SW480 (cell line): ENCODE data around the gene ALPI.
"Not testable (repeated sequence)": the region's sequence is repeated elsewhere in the genome, so short reads cannot be mapped to it uniquely, and the experiment has no call there.

Source experiments
- DNase-seq: peaks from one replicate; pipeline ENCODE4 v3.0.0-alpha.2; 2016; ENCODE audit warnings: low spot score

Gene ALPI

DNA sequence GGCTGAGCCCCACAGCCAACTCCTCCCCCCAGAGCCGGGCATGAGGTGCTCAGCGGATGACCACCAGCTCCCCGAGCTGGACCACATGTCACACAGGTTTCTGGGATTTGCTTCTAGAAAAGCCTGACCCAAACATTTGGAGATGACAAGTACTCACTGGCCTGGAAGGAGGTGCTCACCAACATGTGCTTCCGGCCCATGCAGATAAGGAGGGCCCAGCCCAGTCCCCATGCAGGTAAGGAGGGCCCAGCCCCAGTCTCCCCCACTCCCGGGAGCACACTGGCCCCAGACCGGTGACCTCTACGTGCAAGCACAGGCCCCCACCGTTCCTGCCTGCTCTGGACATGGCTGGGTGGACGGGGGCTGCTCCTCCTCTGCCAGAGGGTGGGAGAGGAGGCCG is 14.0 kb upstream of the ALPI start:
- not testable (repeated sequence) for DNase-seq

DNA sequence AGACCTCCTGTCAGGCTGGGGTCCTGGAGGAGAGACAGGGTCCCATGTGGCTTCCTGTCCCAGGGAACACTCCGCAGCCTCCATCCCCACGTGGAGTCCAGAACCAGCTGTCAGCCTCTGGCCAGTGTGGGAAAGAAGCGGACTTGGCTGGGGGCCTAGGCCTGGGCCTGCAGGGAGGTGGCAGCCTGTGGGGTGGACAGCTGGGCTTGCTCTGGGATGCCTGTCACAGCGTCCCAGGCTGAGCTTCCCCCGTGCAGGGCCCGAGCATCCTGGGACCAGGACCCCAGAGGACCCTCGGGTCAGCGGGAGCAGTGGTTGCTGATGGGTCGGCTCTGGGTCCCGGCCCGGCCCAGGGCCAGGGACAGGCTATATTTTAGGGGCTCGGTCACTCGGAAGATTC is 13.5 kb upstream of the ALPI start:
- DNase-seq = not testable (repeated sequence)

DNA sequence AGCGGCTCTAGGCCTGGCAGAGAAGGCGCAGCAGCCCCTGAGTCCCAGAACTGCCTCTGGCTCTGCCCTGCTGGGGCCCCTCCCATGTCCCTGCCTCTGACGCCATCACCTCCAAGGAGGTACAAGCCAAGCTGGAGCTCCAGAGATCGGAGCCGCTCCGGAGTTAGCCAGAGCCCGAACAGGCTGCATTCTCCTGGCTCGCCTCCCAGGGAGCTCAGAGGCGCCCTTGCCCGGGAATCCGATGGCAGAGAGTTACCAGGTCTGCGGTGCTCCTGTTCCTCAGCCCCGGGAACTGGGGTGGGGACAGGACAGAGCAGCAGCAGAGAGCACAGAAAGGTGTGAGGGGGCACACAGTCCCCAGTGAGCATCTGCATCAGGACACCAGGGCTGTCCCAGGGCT is 12.9 kb upstream of the ALPI start:
- DNase-seq = not testable (repeated sequence)

DNA sequence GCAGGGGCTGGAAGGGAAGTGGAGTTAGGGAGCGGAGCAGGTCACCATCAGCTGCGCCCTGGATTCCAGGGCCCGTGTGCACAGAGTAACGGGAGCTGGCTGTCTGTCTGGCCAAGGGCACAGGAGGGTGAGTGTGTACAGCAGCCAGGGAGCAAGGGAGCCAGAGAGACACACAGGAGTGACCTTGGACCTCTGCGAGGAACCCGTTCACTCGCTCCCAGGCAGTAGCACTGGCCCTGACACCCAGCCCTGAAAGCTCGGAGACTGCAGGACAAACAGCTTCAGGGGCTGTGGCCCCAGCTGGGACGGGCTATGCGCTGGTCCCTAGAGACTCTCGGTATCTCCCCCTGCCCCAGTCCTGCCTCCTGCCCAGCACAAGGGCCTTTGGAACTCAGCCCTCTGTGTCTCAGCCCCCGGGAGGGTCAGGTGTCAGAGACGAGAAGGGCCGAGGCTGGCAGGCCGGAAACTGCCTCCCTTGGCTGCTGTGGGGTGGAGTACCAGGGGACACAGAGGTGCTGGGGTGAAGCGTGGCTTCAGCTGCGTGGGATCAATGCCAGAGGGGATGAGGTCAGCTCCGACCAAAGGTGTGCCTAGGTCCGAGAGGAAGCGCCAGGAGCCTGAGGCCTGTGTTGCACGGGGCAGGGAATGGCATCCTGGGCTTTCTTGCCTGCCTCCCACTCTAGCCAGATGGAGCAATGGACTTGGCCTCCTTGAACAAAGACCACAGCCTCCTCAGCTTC is 12.1 kb upstream of the ALPI start:
- DNase-seq = not testable (repeated sequence)

DNA sequence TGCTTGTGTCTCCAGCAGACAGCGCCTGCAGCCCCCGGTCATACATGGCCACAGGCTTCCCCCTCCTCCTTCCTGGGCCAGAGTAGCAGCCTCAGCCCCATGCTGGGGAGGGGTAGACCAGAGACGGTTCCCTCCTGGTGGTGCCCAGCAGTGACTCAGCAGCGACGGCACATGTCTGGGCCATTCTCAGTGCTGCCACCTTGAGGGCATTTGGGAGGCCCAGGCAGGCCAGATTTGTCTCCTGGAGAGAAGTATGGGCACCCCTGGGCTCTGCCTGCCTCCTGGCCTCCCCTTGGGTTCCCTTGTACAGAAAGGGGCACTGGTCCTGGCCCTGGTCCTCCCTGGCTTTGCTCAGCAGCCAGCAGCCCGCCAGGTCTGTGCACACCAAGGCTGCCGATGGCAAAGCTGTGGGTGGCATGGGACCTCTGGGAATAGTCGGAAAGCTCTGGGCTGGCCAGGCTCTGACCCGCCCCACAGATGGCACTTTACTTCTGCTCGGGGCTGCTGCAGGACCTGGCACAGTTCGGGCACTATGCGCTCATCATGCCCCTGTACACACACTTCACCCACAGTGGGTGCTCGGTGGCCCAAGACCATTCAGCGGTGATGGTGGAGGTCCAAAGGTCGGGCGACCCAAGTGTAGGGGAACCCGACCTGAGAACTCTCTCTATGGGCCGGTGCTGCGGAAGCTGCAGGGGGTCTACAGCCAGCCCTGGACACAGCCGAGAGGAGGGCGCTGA is 11.4 kb upstream of the ALPI start:
- DNase-seq = peak; percentile 52

DNA sequence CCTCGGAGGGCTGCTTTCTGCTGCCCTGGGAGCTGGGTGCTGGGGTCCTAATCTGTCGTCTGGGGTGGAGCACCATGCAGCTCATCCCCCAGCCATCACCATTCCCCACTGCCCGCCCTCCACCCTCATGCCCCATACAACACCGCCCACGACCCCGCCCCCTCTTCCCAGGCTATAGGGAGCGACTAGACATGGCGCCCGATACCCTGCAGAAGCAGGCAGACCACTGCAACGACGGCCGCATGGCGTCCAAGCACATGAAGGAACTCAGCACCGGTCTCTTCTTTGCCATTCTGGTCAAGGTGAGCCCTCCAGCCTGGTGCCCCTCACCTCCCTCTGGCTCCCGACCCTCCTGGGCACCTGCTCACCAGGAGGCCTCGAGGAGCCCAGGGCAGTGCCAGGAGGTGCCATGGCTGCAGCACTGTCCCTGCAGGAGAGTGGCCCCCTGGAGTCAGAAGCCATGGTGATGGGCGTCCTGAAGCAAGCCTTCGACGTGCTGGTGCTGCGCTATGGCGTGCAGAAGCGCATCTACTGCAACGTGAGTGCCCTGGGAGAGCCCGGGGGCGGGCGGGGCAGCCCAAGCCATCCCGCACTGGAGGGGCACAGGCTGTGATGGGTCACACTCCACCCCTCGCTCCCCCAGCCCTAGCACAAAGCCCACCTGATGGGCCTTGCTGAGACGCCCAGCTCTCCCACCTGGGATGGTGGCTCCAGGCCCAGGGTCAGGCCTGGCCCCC is 10.6 kb upstream of the ALPI start:
- DNase-seq = not testable (repeated sequence)

DNA sequence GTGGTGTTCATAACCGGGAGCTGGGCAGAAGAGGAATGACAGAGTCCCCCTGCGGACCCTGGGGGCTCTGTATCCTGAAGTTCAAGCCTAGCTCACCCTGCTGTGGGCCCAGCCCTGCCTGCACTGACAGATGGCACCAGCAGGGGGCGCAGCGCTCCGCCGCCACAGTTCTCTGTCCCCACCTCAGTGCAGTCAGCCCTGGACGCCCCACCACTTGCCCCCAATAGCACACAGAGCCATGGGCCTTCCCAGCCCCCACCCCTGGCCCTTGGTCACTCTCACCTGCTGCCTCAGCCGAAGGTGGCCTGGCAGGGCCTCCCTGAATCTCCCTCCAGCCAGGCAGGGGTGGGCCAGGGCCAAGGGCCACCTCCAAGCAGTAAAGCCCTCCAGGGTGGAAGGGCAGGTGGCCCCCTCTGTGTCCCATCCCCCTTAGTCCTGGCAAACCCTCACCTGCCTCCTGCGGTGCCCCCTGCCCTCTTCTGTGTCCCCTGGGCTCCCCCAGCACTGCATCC is 9.6 kb upstream of the ALPI start:
- DNase-seq = not testable (repeated sequence)

DNA sequence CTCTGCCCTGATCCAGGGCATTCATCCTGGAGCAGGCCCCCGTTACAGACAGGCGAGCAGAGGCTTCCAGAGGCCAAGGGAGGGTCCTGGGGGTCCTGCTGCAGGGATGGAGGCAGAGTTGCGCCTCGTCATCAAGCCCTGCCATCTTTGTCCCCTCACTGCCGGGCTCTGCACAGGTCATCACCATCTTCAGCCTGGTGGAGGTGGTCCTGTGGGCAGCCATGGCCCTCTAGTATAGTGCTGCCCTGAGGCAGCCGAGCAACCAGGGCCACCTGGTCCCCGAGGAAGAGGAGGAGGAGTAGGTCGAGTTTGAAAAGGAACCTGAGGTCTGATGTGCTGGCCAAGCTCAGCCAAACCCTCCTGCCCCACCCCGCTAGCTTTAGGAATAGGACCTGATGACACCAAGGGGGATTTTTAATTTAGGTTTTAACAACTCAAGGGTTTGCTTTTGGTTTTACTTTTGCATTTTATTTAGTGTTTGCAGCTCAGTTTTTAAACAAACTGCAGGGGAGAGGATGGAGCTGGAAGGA is 8.8 kb upstream of the ALPI start:
- no peak for DNase-seq

DNA sequence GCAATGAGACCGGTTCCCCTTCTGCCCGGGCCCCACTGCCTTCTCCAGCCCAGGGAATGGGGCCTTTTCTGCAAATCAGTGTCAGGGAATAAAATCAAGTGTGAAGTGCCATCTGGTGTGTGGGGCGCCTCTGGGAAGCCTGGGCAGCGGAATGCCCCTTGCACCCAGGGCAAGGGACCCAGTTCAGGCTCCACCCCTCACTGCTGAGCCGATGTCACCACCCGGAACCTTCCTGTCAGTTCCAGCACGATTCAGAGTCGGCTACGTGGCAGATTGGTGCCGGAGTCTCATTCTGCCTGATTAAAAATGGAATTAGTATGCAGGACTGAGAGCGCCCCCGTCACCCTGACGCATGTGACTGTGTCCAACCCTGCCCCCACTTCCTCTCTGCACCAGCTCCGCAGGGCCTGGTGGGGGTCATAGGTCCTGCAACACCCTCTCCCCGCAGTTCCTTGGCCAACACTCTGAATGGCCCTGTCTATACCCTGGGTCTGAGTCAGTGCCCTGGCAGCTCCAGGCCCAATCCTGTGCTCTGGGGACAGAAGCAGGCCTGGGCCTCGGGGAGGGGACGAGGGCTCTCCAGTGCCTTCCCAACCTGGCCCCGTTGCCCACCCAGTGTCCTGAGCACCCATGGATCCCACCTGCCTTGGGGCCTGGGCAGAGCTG is 8.2 kb upstream of the ALPI start:
- DNase-seq = no peak

DNA sequence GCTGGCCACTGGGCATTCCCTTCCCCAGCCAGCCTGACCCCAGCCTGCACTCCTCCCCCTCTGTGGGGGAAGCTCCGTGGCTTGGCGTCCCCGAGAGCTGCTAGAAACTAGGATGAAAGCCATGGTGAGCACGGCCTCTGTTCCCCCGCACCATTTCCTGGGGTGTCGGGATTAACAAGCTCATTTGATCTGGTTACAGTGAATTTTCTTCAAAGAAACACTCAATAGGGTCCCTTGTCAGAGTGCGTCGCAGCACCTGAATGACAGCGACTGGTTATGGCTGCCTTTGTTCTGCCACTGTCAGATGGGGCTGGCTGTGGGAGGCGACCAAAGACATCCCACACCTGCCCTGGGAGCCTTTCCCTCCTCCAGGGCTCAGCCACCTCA is 7.7 kb upstream of the ALPI start:
- DNase-seq = no peak

DNA sequence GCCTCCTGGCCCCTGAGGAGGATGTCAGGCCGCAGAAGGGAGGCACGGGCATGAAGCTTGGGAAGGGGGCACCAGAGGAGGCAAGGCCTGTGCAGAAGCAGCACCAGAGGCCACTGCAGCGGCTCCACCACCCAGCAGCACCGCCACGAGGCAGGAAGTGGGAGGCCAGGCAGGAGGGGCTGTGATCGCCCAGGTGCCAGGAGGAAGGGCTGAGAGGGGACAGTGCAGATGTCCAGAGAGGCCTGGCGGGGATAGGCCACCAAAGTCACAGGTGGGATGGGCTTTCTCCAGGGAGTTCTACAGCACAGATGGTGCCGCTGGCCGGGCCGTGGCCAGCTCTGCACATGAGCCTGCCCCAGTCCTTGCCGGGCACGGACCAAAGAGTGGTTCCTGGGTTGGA is 6.0 kb upstream of the ALPI start:
- DNase-seq = no peak

DNA sequence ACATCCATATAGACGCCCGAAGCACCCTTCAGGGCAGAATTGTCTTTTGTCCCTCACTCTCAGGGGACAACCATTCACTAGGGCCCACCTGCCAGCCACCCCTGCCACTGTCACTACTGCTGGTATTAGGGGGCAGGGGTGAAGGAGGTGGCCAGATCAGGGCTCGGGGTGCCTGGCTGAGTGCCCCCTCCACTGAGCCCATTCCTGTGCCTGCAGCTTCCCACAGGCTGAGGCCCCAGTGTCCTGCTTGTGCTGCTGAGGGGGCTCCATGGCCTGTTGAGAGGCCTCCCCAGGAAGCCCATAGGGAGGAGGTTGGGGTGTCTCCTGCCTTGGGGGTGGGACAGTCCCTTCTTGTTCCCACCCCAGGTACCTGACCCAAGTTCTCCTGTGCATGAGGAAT is 4.3 kb upstream of the ALPI start:
- not testable (repeated sequence) for DNase-seq

DNA sequence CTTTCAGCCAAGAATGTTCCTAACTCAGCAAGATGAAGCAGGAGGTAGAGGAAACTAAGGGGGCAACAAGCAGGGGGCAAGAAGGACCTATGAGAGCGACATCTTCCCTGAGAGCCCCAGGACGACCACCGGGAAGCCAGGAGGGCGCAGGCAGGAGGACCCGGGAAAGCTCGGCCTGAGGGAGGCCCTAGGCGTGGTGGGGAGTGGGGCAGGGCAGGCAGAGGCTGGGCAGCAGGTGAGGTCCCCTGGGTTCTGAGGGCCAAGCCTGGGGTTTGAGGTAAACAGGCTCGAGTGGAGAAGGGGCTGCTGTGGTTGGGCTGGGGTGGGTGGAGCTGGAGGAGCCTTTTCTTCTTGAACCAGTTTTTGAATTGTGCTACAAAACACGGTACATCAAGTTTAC is 1.3 kb upstream of the ALPI start:
- DNase-seq = no peak

DNA sequence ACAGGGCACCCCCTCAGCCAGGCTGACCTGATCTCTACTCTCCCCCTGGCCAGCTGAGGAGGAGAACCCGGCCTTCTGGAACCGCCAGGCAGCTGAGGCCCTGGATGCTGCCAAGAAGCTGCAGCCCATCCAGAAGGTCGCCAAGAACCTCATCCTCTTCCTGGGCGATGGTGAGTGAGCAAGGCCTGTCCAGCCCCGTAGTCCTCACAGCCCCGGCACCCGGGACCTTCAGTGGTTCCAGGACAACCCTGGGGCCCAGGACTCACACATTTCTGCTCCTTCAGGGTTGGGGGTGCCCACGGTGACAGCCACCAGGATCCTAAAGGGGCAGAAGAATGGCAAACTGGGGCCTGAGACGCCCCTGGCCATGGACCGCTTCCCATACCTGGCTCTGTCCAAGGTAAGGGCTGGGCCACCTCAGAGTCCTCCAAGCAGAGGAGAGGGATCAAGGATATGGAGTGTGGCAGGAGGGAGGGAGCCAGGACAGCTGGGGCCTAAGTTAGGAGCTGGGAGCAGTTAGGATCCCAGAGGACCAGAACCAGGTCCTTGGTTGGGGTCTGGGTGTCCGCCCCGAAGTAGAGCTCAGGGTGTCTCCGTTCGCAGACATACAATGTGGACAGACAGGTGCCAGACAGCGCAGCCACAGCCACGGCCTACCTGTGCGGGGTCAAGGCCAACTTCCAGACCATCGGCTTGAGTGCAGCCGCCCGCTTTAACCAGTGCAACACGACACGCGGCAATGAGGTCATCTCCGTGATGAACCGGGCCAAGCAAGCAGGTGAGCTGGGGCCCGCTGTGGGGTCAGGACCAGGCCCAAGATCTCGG is 555 bp downstream of the ALPI start:
- DNase-seq = no peak

DNA sequence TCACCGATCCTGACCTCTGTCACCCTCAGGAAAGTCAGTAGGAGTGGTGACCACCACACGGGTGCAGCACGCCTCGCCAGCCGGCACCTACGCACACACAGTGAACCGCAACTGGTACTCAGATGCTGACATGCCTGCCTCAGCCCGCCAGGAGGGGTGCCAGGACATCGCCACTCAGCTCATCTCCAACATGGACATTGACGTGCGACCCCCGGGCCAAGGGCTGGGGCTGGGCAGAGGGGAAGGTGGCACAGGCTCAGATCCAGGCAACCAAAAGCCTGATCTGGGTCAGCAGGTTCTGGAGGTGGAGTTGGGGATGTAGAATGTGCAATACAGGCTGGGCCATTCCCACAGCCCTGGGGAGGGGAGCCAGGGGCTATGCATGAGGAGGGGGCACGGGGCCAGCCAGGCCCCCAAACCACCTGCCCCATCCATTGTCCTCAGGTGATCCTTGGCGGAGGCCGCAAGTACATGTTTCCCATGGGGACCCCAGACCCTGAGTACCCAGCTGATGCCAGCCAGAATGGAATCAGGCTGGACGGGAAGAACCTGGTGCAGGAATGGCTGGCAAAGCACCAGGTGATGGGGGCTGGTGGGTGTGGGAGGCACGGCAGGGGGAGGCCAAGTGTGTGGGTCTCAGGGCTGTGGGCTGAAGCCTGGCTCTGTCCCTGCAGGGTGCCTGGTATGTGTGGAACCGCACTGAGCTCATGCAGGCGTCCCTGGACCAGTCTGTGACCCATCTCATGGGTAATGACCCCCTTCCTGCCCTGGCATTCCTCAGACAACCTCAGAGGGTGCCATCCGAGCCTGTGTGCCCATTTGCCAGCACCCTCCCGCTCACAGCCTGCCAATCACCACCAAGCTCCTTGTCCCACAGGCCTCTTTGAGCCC is 1.4 kb downstream of the ALPI start:
- no peak for DNase-seq

DNA sequence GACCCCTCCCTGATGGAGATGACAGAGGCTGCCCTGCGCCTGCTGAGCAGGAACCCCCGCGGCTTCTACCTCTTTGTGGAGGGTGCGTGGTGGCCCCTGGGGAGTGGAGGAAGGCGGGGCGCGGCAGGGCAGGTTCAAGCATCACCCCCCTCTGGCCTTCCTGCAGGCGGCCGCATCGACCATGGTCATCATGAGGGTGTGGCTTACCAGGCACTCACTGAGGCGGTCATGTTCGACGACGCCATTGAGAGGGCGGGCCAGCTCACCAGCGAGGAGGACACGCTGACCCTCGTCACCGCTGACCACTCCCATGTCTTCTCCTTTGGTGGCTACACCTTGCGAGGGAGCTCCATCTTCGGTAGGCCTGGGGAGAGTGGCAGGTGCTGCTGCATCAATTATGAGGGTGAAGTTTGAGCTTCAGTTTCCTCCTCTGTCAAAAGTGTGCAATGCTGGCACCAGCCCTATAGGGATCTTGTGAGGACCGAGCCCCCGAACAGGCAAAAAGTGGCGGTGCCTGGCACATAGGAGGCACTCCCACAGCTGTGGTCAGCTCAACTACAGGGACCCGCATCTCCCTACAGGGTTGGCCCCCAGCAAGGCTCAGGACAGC is 2.2 kb downstream of the ALPI start:
- no peak for DNase-seq

DNA sequence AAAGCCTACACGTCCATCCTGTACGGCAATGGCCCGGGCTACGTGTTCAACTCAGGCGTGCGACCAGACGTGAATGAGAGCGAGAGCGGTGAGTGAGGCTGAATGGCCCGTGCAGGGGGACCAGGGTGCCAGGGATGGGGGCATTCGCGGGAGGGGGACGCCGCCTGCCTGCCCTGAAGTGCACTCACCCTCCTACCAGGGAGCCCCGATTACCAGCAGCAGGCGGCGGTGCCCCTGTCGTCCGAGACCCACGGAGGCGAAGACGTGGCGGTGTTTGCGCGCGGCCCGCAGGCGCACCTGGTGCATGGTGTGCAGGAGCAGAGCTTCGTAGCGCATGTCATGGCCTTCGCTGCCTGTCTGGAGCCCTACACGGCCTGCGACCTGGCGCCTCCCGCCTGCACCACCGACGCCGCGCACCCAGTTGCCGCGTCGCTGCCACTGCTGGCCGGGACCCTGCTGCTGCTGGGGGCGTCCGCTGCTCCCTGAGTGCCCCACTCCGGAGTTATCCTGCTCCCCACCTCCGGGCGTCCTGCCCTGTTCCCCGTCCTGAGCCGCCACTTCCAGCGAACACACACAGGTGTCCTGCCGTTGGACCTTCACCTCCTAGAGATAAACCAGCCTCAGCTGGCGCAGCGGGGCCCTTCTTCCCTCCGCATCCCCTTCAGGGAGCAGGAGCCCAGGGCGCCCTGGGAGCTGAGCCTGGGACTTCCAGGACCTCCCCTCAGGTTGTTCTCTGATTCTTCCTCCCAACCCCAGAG is 2.9 kb downstream of the ALPI start:
- no peak for DNase-seq

DNA sequence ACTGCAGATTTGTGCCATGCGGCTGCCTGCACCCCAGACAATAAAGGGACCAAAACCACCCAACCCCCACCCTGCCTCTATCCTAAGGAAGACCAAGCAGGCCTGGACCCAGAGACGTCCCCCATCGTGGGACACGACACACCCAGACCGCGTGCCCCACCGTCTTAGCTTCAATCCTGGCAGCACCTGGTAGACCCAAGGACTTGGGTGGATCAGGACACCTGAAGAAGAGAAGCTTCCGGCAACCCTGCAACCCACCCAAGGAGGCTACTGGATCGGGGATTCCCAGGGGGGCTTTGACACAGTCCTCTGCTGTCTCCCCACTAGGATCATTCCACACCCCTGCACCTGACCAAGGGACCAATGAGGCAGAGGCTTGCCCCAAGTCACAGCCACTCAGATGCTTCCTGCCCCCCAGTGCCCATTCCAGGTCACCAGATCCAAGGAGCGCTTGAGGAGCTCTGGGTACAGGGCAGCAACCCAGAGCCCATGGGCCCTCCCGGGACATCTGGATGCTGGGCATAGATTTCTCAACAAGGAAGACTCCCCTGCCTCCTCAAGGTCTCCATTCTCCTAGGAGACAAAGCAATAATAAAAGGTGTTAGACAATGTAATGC is 3.6 kb downstream of the ALPI start:
- no peak for DNase-seq
